Measurements from ENCODE around the gene NEURL3.

NEURL3 gene

DNA sequence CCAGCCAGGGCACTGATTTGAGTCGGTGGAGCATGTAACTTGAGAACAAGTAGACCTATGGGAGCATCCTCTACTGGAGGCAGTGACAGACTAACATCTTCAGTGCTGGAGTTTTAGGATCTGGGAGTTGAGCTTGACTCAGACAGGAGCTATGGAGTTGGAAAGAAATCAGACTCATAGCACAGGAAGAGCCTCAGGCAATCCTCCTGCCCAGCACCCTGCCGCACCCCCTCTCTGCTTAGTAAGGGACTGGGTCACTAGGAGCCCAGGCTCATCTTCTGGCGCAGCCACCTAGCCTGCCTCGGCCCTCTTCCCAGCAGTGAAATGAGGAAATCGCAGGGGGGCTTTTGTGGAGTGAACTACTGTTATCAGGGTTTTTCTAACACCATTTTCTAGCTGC lies 35.0 kb upstream of the NEURL3 start:
- Histone ChIP-seq H3K4me3 (replicated peaks; ENCODE audit: insufficient read depth, low read length) (no peak overlapping the region), H3K27me3 (ENCODE audit: insufficient read depth, poor library complexity, severe bottlenecking) (no peaks in the 10 kb centered on the region)
- DNase-seq (ENCODE audit: low read depth in 1 of 2, low spot score in 1 of 2): no peak

DNA sequence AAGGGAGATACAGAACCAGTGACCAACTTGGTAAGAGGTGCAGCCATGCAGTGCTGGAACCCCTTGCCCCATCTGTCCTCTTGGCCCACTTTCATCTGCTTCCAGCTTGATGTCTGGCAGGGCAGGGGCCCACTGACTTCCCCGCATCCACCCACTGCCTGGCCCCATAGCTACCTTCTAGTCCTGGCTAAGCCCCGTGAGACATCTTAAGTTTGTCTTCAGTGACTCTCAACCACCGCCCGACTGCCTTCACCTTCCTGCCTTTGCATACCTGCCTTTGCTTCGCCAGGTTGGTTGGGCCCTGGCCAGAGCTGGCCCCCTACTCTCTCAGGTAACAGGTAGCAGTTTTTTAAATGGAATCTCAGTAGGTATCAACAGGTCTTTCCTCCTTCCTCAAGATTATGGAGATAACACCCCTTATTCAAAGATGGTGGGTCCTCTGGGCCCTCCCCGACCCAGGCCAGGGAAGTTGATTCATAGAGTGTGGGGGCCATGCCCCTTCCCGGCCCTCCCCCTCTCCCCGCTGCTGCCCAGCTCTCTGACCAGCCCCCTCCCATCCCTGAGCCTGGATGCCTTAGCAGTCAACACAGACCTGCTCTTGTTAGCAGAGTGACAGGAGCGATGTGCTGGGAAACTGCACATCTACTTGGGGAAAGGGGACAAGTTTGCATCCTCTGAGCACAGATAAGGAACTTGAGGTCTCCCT lies 34.2 kb upstream of the NEURL3 start:
- H3K4me3 ChIP-seq (replicated peaks; ENCODE audit: insufficient read depth, low read length): no peak overlapping the region
- TF ChIP-seq, protein P1, sequence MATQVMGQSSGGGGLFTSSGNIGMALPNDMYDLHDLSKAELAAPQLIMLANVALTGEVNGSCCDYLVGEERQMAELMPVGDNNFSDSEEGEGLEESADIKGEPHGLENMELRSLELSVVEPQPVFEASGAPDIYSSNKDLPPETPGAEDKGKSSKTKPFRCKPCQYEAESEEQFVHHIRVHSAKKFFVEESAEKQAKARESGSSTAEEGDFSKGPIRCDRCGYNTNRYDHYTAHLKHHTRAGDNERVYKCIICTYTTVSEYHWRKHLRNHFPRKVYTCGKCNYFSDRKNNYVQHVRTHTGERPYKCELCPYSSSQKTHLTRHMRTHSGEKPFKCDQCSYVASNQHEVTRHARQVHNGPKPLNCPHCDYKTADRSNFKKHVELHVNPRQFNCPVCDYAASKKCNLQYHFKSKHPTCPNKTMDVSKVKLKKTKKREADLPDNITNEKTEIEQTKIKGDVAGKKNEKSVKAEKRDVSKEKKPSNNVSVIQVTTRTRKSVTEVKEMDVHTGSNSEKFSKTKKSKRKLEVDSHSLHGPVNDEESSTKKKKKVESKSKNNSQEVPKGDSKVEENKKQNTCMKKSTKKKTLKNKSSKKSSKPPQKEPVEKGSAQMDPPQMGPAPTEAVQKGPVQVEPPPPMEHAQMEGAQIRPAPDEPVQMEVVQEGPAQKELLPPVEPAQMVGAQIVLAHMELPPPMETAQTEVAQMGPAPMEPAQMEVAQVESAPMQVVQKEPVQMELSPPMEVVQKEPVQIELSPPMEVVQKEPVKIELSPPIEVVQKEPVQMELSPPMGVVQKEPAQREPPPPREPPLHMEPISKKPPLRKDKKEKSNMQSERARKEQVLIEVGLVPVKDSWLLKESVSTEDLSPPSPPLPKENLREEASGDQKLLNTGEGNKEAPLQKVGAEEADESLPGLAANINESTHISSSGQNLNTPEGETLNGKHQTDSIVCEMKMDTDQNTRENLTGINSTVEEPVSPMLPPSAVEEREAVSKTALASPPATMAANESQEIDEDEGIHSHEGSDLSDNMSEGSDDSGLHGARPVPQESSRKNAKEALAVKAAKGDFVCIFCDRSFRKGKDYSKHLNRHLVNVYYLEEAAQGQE (IDR thresholded peaks at IDR 0.05; ENCODE audit: insufficient replicate concordance, low read depth): no peak
- no peak overlapping the region for H3K27ac ChIP-seq (replicated peaks)
- H3K27me3 ChIP-seq (ENCODE audit: insufficient read depth, poor library complexity, severe bottlenecking): no peaks in the 10 kb centered on the region
- DNase-seq (ENCODE audit: low read depth in 1 of 2, low spot score in 1 of 2): no peak

More for the DNA sequence above, 35.0 kb upstream of the NEURL3 start:
- H3K27ac ChIP-seq (replicated peaks): no peak overlapping the region
- TF ChIP-seq SPI1 (IDR thresholded peaks at IDR 0.05; ENCODE audit: borderline replicate concordance, low read depth) (no peak), POLR2AphosphoS5 (IDR thresholded peaks at IDR 0.05; ENCODE audit: low read depth) (no peak), GABPA (IDR thresholded peaks at IDR 0.05; ENCODE audit: low read depth) (no peak)
- TF ChIP-seq, protein P1 (IDR thresholded peaks at IDR 0.05; ENCODE audit: insufficient replicate concordance, low read depth): no peak
- TF ChIP-seq, protein P2, sequence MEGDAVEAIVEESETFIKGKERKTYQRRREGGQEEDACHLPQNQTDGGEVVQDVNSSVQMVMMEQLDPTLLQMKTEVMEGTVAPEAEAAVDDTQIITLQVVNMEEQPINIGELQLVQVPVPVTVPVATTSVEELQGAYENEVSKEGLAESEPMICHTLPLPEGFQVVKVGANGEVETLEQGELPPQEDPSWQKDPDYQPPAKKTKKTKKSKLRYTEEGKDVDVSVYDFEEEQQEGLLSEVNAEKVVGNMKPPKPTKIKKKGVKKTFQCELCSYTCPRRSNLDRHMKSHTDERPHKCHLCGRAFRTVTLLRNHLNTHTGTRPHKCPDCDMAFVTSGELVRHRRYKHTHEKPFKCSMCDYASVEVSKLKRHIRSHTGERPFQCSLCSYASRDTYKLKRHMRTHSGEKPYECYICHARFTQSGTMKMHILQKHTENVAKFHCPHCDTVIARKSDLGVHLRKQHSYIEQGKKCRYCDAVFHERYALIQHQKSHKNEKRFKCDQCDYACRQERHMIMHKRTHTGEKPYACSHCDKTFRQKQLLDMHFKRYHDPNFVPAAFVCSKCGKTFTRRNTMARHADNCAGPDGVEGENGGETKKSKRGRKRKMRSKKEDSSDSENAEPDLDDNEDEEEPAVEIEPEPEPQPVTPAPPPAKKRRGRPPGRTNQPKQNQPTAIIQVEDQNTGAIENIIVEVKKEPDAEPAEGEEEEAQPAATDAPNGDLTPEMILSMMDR (IDR thresholded peaks at IDR 0.05; ENCODE audit: insufficient read depth, low read length): no peak

DNA sequence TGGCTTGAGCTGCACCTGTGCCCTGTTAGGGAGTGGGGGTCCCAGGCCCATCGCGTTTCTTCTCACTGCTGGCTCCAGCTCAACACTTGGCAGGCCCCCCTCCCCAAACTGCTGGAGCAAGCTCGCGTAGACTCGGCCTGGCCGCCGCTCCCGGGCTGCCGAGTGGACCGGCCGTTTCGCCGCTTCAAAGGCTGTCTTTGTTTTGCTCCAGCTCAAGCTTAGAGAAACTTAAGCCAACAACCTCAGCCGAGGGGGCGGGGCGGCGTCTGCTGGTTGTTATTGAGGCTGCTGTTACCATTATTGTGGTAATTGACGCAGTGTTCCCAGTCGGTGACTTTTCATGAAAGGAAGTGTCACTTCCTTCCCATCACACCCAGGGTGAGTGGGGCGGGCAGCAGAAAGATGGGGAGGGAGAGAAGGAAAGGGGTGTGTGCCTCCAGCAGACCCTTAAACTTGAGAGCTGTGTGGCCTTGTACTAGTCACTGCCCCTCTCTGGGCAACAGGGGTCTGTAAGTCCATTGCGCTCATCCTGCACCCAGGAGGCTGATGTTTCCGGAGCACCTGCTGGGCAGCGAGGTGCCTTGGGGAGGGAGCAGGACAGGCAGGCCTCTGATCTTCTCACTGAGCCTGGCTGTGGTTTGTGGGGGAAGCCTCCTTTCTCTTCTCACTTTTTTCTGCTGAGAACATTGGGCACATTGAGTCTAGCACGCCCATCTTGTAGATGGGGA lies 33.5 kb upstream of the NEURL3 start:
- Histone ChIP-seq H3K27ac (replicated peaks) (peak overlapping the region; percentile 81), H3K27me3 (ENCODE audit: insufficient read depth, poor library complexity, severe bottlenecking) (no peaks in the 10 kb centered on the region), H3K4me3 (replicated peaks; ENCODE audit: insufficient read depth, low read length) (peak overlapping the region; percentile 58)
- peak; percentile 80 for TF ChIP-seq SPI1 (IDR thresholded peaks at IDR 0.05; ENCODE audit: borderline replicate concordance, low read depth)
- TF ChIP-seq, protein P2 (IDR thresholded peaks at IDR 0.05; ENCODE audit: insufficient read depth, low read length): no peak
- TF ChIP-seq POLR2AphosphoS5 (IDR thresholded peaks at IDR 0.05; ENCODE audit: low read depth): peak; percentile 42; the same call in 1 of the 2 replicates
- DNase-seq (ENCODE audit: low read depth in 1 of 2, low spot score in 1 of 2): peak; percentile 47 to 79

DNA sequence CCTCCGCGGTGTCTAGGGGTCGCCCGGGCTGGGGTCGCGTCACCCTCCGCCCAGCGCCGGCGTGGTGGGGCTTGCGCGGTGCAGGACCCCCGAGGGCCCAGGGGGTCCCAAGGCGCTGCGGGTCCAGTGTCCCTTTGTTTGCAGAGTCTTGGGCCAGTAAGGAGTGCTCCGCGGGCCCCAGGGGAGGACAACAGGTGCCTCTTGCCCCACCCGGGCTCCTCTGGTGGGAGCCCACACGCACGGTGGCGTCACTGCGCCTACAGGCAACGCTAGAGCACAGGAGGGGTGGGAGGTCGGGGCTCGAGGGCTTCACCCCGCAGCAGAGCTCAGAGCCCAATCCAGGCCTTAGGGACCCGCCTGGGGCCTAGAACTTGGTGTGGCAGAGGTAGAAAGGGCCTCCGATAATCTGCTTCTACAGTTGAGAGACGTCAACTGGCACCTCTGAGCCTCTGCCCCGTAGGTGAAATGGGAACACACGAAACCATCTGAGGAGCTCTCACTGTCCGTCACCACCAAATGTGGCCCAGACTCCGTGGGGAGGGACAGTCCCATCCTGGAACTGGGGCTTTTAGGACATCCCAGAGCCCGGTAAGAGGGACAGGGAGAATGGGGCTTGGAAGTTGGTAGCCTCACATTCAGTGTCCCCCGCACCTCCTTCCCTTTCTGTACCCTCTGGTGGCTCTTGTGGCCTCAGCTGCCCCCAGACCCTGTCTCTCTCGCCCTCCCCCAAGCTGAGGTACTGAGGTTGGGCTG lies 32.8 kb upstream of the NEURL3 start:
- DNase-seq (ENCODE audit: low read depth in 1 of 2, low spot score in 1 of 2): peak in 1 of 2 experiments; percentile 27
- peak overlapping the region; percentile 81 for H3K27ac ChIP-seq (replicated peaks)
- peak overlapping the region; percentile 58 for H3K4me3 ChIP-seq (replicated peaks; ENCODE audit: insufficient read depth, low read length)
- no peak for TF ChIP-seq GABPA (IDR thresholded peaks at IDR 0.05; ENCODE audit: low read depth)
- TF ChIP-seq, protein P1 (IDR thresholded peaks at IDR 0.05; ENCODE audit: insufficient replicate concordance, low read depth): no peak
- TF ChIP-seq SPI1 (IDR thresholded peaks at IDR 0.05; ENCODE audit: borderline replicate concordance, low read depth): no peak
- TF ChIP-seq, protein P2 (IDR thresholded peaks at IDR 0.05; ENCODE audit: insufficient read depth, low read length): no peak
- no peak for TF ChIP-seq POLR2AphosphoS5 (IDR thresholded peaks at IDR 0.05; ENCODE audit: low read depth)
- no peaks in the 10 kb centered on the region for H3K27me3 ChIP-seq (ENCODE audit: insufficient read depth, poor library complexity, severe bottlenecking)

Measured in HL-60 (cell line).